Measurements from ENCODE around the gene EIF2AK3.

Gene EIF2AK3

GRCh38 chr2:88540346-88540745, 86.9 kb downstream of the EIF2AK3 start:
- Histone ChIP-seq H3K36me3 (ENCODE audit: control insufficient read depth in 4 of 4, insufficient read depth in 4 of 4, low read length in 3 of 4) (no peaks in the 10 kb centered on the region), H3K27me3 (replicated peaks in 2 of 5; ENCODE audit: control insufficient read depth in 4 of 5, insufficient read depth in 5 of 5, low read length in 4 of 5) (peaks cover 0 to 3% (median 0%) of the 10 kb centered on the region in 5 experiments), H3K4me3 (ENCODE audit: control insufficient read depth in 1 of 7, extremely low read depth in 1 of 7, insufficient read depth in 4 of 7, low read depth in 2 of 7, low read length in 6 of 7) (no peak overlapping the region), H3K9me3 (ENCODE audit: control extremely low read depth in 1 of 5, control insufficient read depth in 4 of 5, insufficient read depth in 2 of 5, low read depth in 1 of 5, low read length in 4 of 5) (no peaks in the 10 kb centered on the region), H3K4me1 (ENCODE audit: control extremely low read depth in 1 of 4, control insufficient read depth in 4 of 4, insufficient read depth in 4 of 4, low read length in 3 of 4) (no peaks in the 10 kb centered on the region), H3K27ac (ENCODE audit: insufficient read depth in 1 of 2, low read depth in 1 of 2, low read length in 2 of 2, poor library complexity in 1 of 2, severe bottlenecking in 2 of 2) (no peak overlapping the region)
- CTCF ChIA-PET, result no interaction called here
- POLR2A ChIA-PET, result no interaction called here
- WGBS (ENCODE audit: insufficient coverage), result 100% methylated on average over 1 of the region's 2 CpGs
- DNase-seq, result no peak

GRCh38 chr2:88538362-88538917, 88.8 kb downstream of the EIF2AK3 start:
- POLR2A ChIA-PET, result no interaction called here
- CTCF ChIA-PET, result no interaction called here
- 96% methylated on average over 10 of the region's 11 CpGs for WGBS (ENCODE audit: insufficient coverage)
- H3K9me3 ChIP-seq (ENCODE audit: control extremely low read depth in 1 of 5, control insufficient read depth in 4 of 5, insufficient read depth in 2 of 5, low read depth in 1 of 5, low read length in 4 of 5), result no peaks in the 10 kb centered on the region
- H3K36me3 ChIP-seq (ENCODE audit: control insufficient read depth in 4 of 4, insufficient read depth in 4 of 4, low read length in 3 of 4), result no peaks in the 10 kb centered on the region
- no peak overlapping the region for H3K4me3 ChIP-seq (ENCODE audit: control insufficient read depth in 1 of 7, extremely low read depth in 1 of 7, insufficient read depth in 4 of 7, low read depth in 2 of 7, low read length in 6 of 7)
- no peak overlapping the region for H3K27ac ChIP-seq (ENCODE audit: insufficient read depth in 1 of 2, low read depth in 1 of 2, low read length in 2 of 2, poor library complexity in 1 of 2, severe bottlenecking in 2 of 2)
- no peak for DNase-seq
- no peaks in the 10 kb centered on the region for H3K4me1 ChIP-seq (ENCODE audit: control extremely low read depth in 1 of 4, control insufficient read depth in 4 of 4, insufficient read depth in 4 of 4, low read length in 3 of 4)
- peaks cover 0 to 3% (median 0%) of the 10 kb centered on the region in 5 experiments for H3K27me3 ChIP-seq (replicated peaks in 2 of 5; ENCODE audit: control insufficient read depth in 4 of 5, insufficient read depth in 5 of 5, low read length in 4 of 5)

GRCh38 chr2:88537640-88538039, 89.6 kb downstream of the EIF2AK3 start:
- 70% methylated on average over 5 of the region's 6 CpGs for WGBS (ENCODE audit: insufficient coverage)
- Histone ChIP-seq H3K27me3 (replicated peaks in 2 of 5; ENCODE audit: control insufficient read depth in 4 of 5, insufficient read depth in 5 of 5, low read length in 4 of 5) (peaks cover 0 to 3% (median 0%) of the 10 kb centered on the region in 5 experiments), H3K9me3 (ENCODE audit: control extremely low read depth in 1 of 5, control insufficient read depth in 4 of 5, insufficient read depth in 2 of 5, low read depth in 1 of 5, low read length in 4 of 5) (no peaks in the 10 kb centered on the region), H3K27ac (ENCODE audit: insufficient read depth in 1 of 2, low read depth in 1 of 2, low read length in 2 of 2, poor library complexity in 1 of 2, severe bottlenecking in 2 of 2) (no peak overlapping the region), H3K4me1 (ENCODE audit: control extremely low read depth in 1 of 4, control insufficient read depth in 4 of 4, insufficient read depth in 4 of 4, low read length in 3 of 4) (no peaks in the 10 kb centered on the region), H3K4me3 (ENCODE audit: control insufficient read depth in 1 of 7, extremely low read depth in 1 of 7, insufficient read depth in 4 of 7, low read depth in 2 of 7, low read length in 6 of 7) (no peak overlapping the region), H3K36me3 (ENCODE audit: control insufficient read depth in 4 of 4, insufficient read depth in 4 of 4, low read length in 3 of 4) (no peaks in the 10 kb centered on the region)
- no peak for DNase-seq
- ChIA-PET CTCF (no interaction called here), POLR2A (no interaction called here)

GRCh38 chr2:88530081-88530480, 97.2 kb downstream of the EIF2AK3 start:
- Histone ChIP-seq H3K4me3 (ENCODE audit: control insufficient read depth in 1 of 7, extremely low read depth in 1 of 7, insufficient read depth in 4 of 7, low read depth in 2 of 7, low read length in 6 of 7) (no peak overlapping the region), H3K4me1 (ENCODE audit: control extremely low read depth in 1 of 4, control insufficient read depth in 4 of 4, insufficient read depth in 4 of 4, low read length in 3 of 4) (no peaks in the 10 kb centered on the region), H3K27ac (ENCODE audit: insufficient read depth in 1 of 2, low read depth in 1 of 2, low read length in 2 of 2, poor library complexity in 1 of 2, severe bottlenecking in 2 of 2) (no peak overlapping the region), H3K9me3 (ENCODE audit: control extremely low read depth in 1 of 5, control insufficient read depth in 4 of 5, insufficient read depth in 2 of 5, low read depth in 1 of 5, low read length in 4 of 5) (no peaks in the 10 kb centered on the region), H3K27me3 (replicated peaks in 2 of 5; ENCODE audit: control insufficient read depth in 4 of 5, insufficient read depth in 5 of 5, low read length in 4 of 5) (peaks cover 0 to 2% (median 0%) of the 10 kb centered on the region in 5 experiments), H3K36me3 (ENCODE audit: control insufficient read depth in 4 of 4, insufficient read depth in 4 of 4, low read length in 3 of 4) (no peaks in the 10 kb centered on the region)
- WGBS (ENCODE audit: insufficient coverage), result 100% methylated on average over 3 of the region's 4 CpGs
- CTCF ChIA-PET, result no interaction called here
- POLR2A ChIA-PET, result no interaction called here
- DNase-seq, result no peak

GRCh38 chr2:88521445-88522073, 105.7 kb downstream of the EIF2AK3 start:
- no peaks in the 10 kb centered on the region for H3K4me1 ChIP-seq (ENCODE audit: control extremely low read depth in 1 of 4, control insufficient read depth in 4 of 4, insufficient read depth in 4 of 4, low read length in 3 of 4)

GRCh38 chr2:88517759-88518201, 109.5 kb downstream of the EIF2AK3 start:
- Histone ChIP-seq H3K4me1 (ENCODE audit: control extremely low read depth in 1 of 4, control insufficient read depth in 4 of 4, insufficient read depth in 4 of 4, low read length in 3 of 4) (no peaks in the 10 kb centered on the region), H3K9me3 (ENCODE audit: control extremely low read depth in 1 of 5, control insufficient read depth in 4 of 5, insufficient read depth in 2 of 5, low read depth in 1 of 5, low read length in 4 of 5) (peaks cover 0 to 5% (median 0%) of the 10 kb centered on the region in 5 experiments), H3K27me3 (replicated peaks in 2 of 5; ENCODE audit: control insufficient read depth in 4 of 5, insufficient read depth in 5 of 5, low read length in 4 of 5) (peaks cover 0 to 2% (median 0%) of the 10 kb centered on the region in 5 experiments), H3K4me3 (ENCODE audit: control insufficient read depth in 1 of 7, extremely low read depth in 1 of 7, insufficient read depth in 4 of 7, low read depth in 2 of 7, low read length in 6 of 7) (no peak overlapping the region), H3K36me3 (ENCODE audit: control insufficient read depth in 4 of 4, insufficient read depth in 4 of 4, low read length in 3 of 4) (no peaks in the 10 kb centered on the region), H3K27ac (ENCODE audit: insufficient read depth in 1 of 2, low read depth in 1 of 2, low read length in 2 of 2, poor library complexity in 1 of 2, severe bottlenecking in 2 of 2) (no peak overlapping the region)
- WGBS (ENCODE audit: insufficient coverage), result 92% methylated on average over 2 of the region's 6 CpGs
- ChIA-PET POLR2A (no interaction called here), CTCF (no interaction called here)
- DNase-seq, result no peak

More at GRCh38 chr2:88521445-88522073, 105.7 kb downstream of the EIF2AK3 start:
- Histone ChIP-seq H3K9me3 (ENCODE audit: control extremely low read depth in 1 of 5, control insufficient read depth in 4 of 5, insufficient read depth in 2 of 5, low read depth in 1 of 5, low read length in 4 of 5) (no peaks in the 10 kb centered on the region), H3K27me3 (replicated peaks in 2 of 5; ENCODE audit: control insufficient read depth in 4 of 5, insufficient read depth in 5 of 5, low read length in 4 of 5) (peaks cover 0 to 2% (median 0%) of the 10 kb centered on the region in 5 experiments), H3K36me3 (ENCODE audit: control insufficient read depth in 4 of 4, insufficient read depth in 4 of 4, low read length in 3 of 4) (no peaks in the 10 kb centered on the region), H3K27ac (ENCODE audit: insufficient read depth in 1 of 2, low read depth in 1 of 2, low read length in 2 of 2, poor library complexity in 1 of 2, severe bottlenecking in 2 of 2) (no peak overlapping the region), H3K4me3 (ENCODE audit: control insufficient read depth in 1 of 7, extremely low read depth in 1 of 7, insufficient read depth in 4 of 7, low read depth in 2 of 7, low read length in 6 of 7) (no peak overlapping the region)
- ChIA-PET POLR2A (no interaction called here), CTCF (no interaction called here)
- WGBS (ENCODE audit: insufficient coverage), result 100% methylated on average over 1 of the region's 2 CpGs
- no peak for DNase-seq

Data from common myeloid progenitor, CD34-positive (primary cell).